A673 (cell line): ENCODE results near the gene CD53.

ENCODE experiments used
- EZH2 ChIP-seq: fragments of 200-600 bp; sonication (generic); IDR thresholded peaks from 2 replicates; pipeline ENCODE4 v1.6.1; 2017; ENCODE audit warnings: borderline replicate concordance, low read depth, mild to moderate bottlenecking, mixed read lengths, antibody characterized with exemption, low read length; ENCODE audit not compliant: poor library complexity, severe bottlenecking
- TF ChIP-seq, protein P1 (sequence below): fragments of 300-800, 200-600 bp; sonication (generic); conservative IDR thresholded peaks from 2 replicates; pipeline ENCODE4 v1.5.1; 2017; ENCODE audit warnings: low read depth, mild to moderate bottlenecking, antibody characterized with exemption, low read length, moderate library complexity, mixed read lengths

DNA sequence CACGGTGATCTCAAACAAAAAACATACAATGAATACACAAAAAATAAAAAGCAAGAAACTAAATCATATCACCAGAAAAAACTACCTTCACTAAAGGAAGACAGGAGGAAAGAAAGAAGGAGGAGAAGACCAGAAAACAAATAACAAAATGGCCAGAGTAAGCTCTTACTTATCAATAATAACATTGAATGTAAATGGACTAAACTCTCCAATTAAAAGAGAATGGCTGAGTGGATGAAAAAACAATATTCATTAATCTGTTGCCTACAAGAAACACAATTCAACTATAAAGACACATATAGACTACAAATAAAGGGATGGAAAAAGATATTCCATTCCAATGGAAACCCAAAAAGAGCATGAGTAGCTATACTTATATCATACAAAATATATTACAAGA, 63.6 kb downstream of the CD53 start:
- TF ChIP-seq, protein P1, sequence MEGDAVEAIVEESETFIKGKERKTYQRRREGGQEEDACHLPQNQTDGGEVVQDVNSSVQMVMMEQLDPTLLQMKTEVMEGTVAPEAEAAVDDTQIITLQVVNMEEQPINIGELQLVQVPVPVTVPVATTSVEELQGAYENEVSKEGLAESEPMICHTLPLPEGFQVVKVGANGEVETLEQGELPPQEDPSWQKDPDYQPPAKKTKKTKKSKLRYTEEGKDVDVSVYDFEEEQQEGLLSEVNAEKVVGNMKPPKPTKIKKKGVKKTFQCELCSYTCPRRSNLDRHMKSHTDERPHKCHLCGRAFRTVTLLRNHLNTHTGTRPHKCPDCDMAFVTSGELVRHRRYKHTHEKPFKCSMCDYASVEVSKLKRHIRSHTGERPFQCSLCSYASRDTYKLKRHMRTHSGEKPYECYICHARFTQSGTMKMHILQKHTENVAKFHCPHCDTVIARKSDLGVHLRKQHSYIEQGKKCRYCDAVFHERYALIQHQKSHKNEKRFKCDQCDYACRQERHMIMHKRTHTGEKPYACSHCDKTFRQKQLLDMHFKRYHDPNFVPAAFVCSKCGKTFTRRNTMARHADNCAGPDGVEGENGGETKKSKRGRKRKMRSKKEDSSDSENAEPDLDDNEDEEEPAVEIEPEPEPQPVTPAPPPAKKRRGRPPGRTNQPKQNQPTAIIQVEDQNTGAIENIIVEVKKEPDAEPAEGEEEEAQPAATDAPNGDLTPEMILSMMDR: no peak
- no peak for TF ChIP-seq EZH2
